Panc1 (cell line): ENCODE measurements around the gene ANTXR2. TPM values are rescaled to one million over a fixed set of nuclear protein-coding genes. Genes with fewer than 3 reads are reported as not detected.

Experiments used
- ATAC-seq: fragments of 200-7000 bp; cut with Tn5 transposase; 2 replicates; pipeline ENCODE4 v1.9.1; 2020; ENCODE audit warnings: mild to moderate bottlenecking, moderate library complexity
- BruUV-seq: library from RNA; stranded (reverse); fragments of 400-500 nt; replicated peaks from 2 replicates; lab custom pipeline; 2021; lab: Mats Ljungman, UMichigan
- CTCF ChIA-PET: fragments of 300-600 bp; sonication (Branson Sonifier 250); formaldehyde crosslinking; loops from one replicate; lab custom pipeline; 2022; ENCODE audit warnings: antibody characterized with exemption; lab: Charles Lee
- POLR2A ChIA-PET: fragments of 300-600 bp; sonication (Branson Sonifier 250); formaldehyde crosslinking; loops from one replicate; lab custom pipeline; 2022; ENCODE audit warnings: antibody characterized with exemption; lab: Charles Lee
- DNase-seq: peaks from one replicate; pipeline ENCODE4 v3.0.0-alpha.2; 2010; ENCODE audit warnings: low read depth, low spot score
- H3K27ac ChIP-seq: 2 replicates; pipeline ENCODE4 v1.5.1; 2011; ENCODE audit warnings: mild to moderate bottlenecking, low read length, inconsistent platforms
- H3K27me3 ChIP-seq: fragments of 200-500 bp; sonication (Bioruptor generic); 2 replicates; pipeline ENCODE4 v1.6.0; 2014; ENCODE audit warnings: low read length, inconsistent platforms; ENCODE audit not compliant: control insufficient read depth, insufficient read depth
- H3K36me3 ChIP-seq: fragments of 200-500 bp; sonication (Bioruptor generic); 2 replicates; pipeline ENCODE4 v1.5.1; 2014; ENCODE audit warnings: inconsistent platforms, mild to moderate bottlenecking, low read length, moderate library complexity; ENCODE audit not compliant: control insufficient read depth, insufficient read depth
- H3K4me1 ChIP-seq: 2 replicates; pipeline ENCODE4 v1.5.1; 2011; ENCODE audit warnings: inconsistent platforms, mild to moderate bottlenecking, low read length, moderate library complexity; ENCODE audit not compliant: control insufficient read depth, insufficient read depth
- H3K4me3 ChIP-seq, 2 experiments: 2 replicates each; pipeline ENCODE4 v1.5.1; 2011 to 2012; ENCODE audit warnings: low read depth in 2 of 2, low read length in 2 of 2, mild to moderate bottlenecking in 2 of 2, inconsistent platforms in 1 of 2, moderate library complexity in 1 of 2
- H3K9me3 ChIP-seq: fragments of 200-500 bp; sonication (Bioruptor generic); 2 replicates; pipeline ENCODE4 v1.5.1; 2014; ENCODE audit warnings: low read depth, mild to moderate bottlenecking, inconsistent platforms, low read length, moderate library complexity; ENCODE audit not compliant: control insufficient read depth, insufficient read depth
- CTCF ChIP-seq: fragments of 450-650 bp; IDR thresholded peaks from 2 replicates; pipeline ENCODE4 v1.5.1; 2017; ENCODE audit warnings: mild to moderate bottlenecking
- POLR2AphosphoS5 ChIP-seq: IDR thresholded peaks from 2 replicates; pipeline ENCODE4 v1.6.1; 2012; ENCODE audit warnings: mild to moderate bottlenecking, low read depth, low read length, moderate library complexity
- REST ChIP-seq, 2 experiments: IDR thresholded peaks; 2 replicates each; pipeline ENCODE4 v1.6.1; 2011 to 2012; ENCODE audit warnings: low read depth in 2 of 2, control low read depth in 1 of 2, low read length in 1 of 2, mild to moderate bottlenecking in 1 of 2, moderate library complexity in 1 of 2; ENCODE audit not compliant: insufficient read depth in 1 of 2
- SIN3A ChIP-seq: IDR thresholded peaks from 2 replicates; pipeline ENCODE4 v1.6.1; 2012; ENCODE audit warnings: low read depth, mild to moderate bottlenecking, low read length, moderate library complexity, borderline replicate concordance; ENCODE audit not compliant: insufficient read depth
- TCF7L2 ChIP-seq: IDR thresholded peaks from 2 replicates; pipeline ENCODE4 v1.6.1; 2011; ENCODE audit warnings: mild to moderate bottlenecking, low read depth, low read length, inconsistent platforms
- in situ Hi-C: cut with HindIII; loops from 2 replicates; pipeline ENCODE4 v1.10.0; 2016; ENCODE audit warnings: low sequenced_read_pairs, low pct_unique_long_range_greater_than_20kb
- intact Hi-C: fragments of 100-400 bp; cut with micrococcal nuclease; formaldehyde crosslinking; loops from one replicate; pipeline ENCODE4 v1.10.0; 2022; ENCODE audit not compliant: unreplicated experiment
- total RNA-seq: library from RNA; stranded (reverse); gene quantifications from one replicate; pipeline ENCODE4 v1.2.1, GENCODE V29; 2021; ENCODE audit not compliant: unreplicated experiment

ANTXR2 gene
- total RNA-seq, 1 experiment from 2014 or later: 27.8 TPM

- BruUV-seq: no TSS peak
- intact Hi-C loops: no loop called here
- Histone ChIP-seq H3K27me3 (no peaks in the 10 kb centered on the region), H3K4me1 (no peaks in the 10 kb centered on the region), H3K27ac (no peak overlapping the region), H3K36me3 (peaks cover 3% of the 10 kb centered on the region; the same call in 1 of the 2 replicates), H3K4me3 (no peak overlapping the region), H3K9me3 (no peaks in the 10 kb centered on the region)
- in situ Hi-C loops: no loop called here
- TF ChIP-seq TCF7L2: no peak
- TF ChIP-seq CTCF: no peak
- no peak for TF ChIP-seq SIN3A
- DNase-seq: no peak
- ChIA-PET CTCF (no interaction called here), POLR2A (no interaction called here)
- no peak for ATAC-seq
Measured at GRCh38 chr4:79982601-79983322, 90.3 kb downstream of the ANTXR2 start.

GRCh38 chr4:79980448-79980847 lies 92.6 kb downstream of the ANTXR2 start:
- in situ Hi-C loops: no loop called here
- CTCF ChIA-PET: no interaction called here
- H3K27ac ChIP-seq: no peak overlapping the region
- H3K9me3 ChIP-seq: no peaks in the 10 kb centered on the region
- intact Hi-C loops: no loop called here
- ATAC-seq (no peak), DNase-seq (no peak)
- H3K4me1 ChIP-seq: no peaks in the 10 kb centered on the region
- no TSS peak for BruUV-seq
- peaks cover 10% of the 10 kb centered on the region; the same call in 1 of the 2 replicates for H3K36me3 ChIP-seq
- no peaks in the 10 kb centered on the region for H3K27me3 ChIP-seq
- TF ChIP-seq SIN3A: no peak
- TF ChIP-seq CTCF: no peak
- TF ChIP-seq POLR2AphosphoS5: no peak
- TF ChIP-seq REST (IDR thresholded peaks at IDR 0.05; ENCODE audit: insufficient read depth in 1 of 2, low read depth in 2 of 2, low read length in 1 of 2): no peak
- no peak for TF ChIP-seq TCF7L2
- H3K4me3 ChIP-seq: no peak overlapping the region
- POLR2A ChIA-PET: no interaction called here
